SK-N-SH (cell line): ENCODE data around the gene GPR146. TPM values are rescaled to one million over a fixed set of nuclear protein-coding genes. Genes with fewer than 3 reads are reported as not detected.

Experiments used
- CTCF ChIA-PET: fragments of 300-600, 350-600 bp; formaldehyde crosslinking; extraction: SDS; loops from one replicate; lab custom pipeline; 2021; lab: Yijun Ruan, JAX
- POLR2A ChIA-PET: fragments of 350-600 bp; sonication (Branson Sonifier 250); formaldehyde crosslinking; extraction: SDS; loops from one replicate; lab custom pipeline; 2020; ENCODE audit warnings: antibody characterized with exemption, inconsistent platforms; lab: Yijun Ruan, JAX
- DNase-seq: peaks from one replicate; pipeline ENCODE4 v3.0.0; 2012
- H2AFZ ChIP-seq: fragments of 200-600 bp; sonication (generic); 2 replicates; pipeline ENCODE4 v1.8.1; 2016; ENCODE audit warnings: antibody characterized with exemption, mild to moderate bottlenecking, low read depth
- H3F3A ChIP-seq: fragments of 200-600 bp; sonication (generic); replicated peaks from 2 replicates; pipeline ENCODE3; 2016; ENCODE audit warnings: antibody characterized with exemption, mild to moderate bottlenecking; ENCODE audit not compliant: insufficient read depth
- H3K27ac ChIP-seq, 2 experiments: fragments of 200-500 bp in 1 of 2; fragments of 200-600 bp in 1 of 2; sonication (Bioruptor generic) in 1 of 2; sonication (generic), shearing (Covaris generic) in 1 of 2; 2 replicates each; pipeline versions ENCODE4 v1.5.1 to v1.6.1; 2014 to 2016; ENCODE audit warnings: low read depth in 2 of 2, inconsistent platforms in 1 of 2, low read length in 1 of 2, mild to moderate bottlenecking in 1 of 2, mixed read lengths in 1 of 2
- H3K27me3 ChIP-seq: fragments of 200-600 bp; sonication (generic), shearing (Covaris generic); 2 replicates; pipeline ENCODE4 v1.6.1; 2016; ENCODE audit warnings: mixed run types; ENCODE audit not compliant: insufficient read depth
- H3K36me3 ChIP-seq, 2 experiments: fragments of 200-500 bp in 1 of 2; fragments of 200-600 bp in 1 of 2; sonication (Bioruptor generic) in 1 of 2; sonication (generic) in 1 of 2; replicated peaks in 1 of 2; 2 replicates each; pipeline versions ENCODE3 to v1.5.1; 2014 to 2016; ENCODE audit warnings: low read length in 1 of 2, mild to moderate bottlenecking in 1 of 2; ENCODE audit not compliant: insufficient read depth in 2 of 2, control insufficient read depth in 1 of 2
- H3K4me1 ChIP-seq, 2 experiments: fragments of 200-500 bp in 1 of 2; fragments of 200-600 bp in 1 of 2; sonication (Bioruptor generic) in 1 of 2; sonication (generic), shearing (Covaris generic) in 1 of 2; 2 replicates each; pipeline versions ENCODE4 v1.5.1 to v1.6.1; 2014 to 2016; ENCODE audit warnings: low read depth in 1 of 2, low read length in 1 of 2, mixed run types in 1 of 2; ENCODE audit not compliant: insufficient read depth in 2 of 2, control insufficient read depth in 1 of 2
- H3K4me2 ChIP-seq: fragments of 200-600 bp; sonication (generic), shearing (Covaris generic); 2 replicates; pipeline ENCODE4 v1.6.1; 2017; ENCODE audit warnings: mixed run types
- H3K4me3 ChIP-seq, 2 experiments: fragments of 200-500 bp in 1 of 2; fragments of 200-600 bp in 1 of 2; sonication (Bioruptor generic) in 1 of 2; sonication (generic), shearing (Covaris generic) in 1 of 2; 2 replicates each; pipeline versions ENCODE4 v1.5.1 to v1.8.1; 2014 to 2016; ENCODE audit warnings: low read depth in 2 of 2, inconsistent platforms in 1 of 2, low read length in 1 of 2, mild to moderate bottlenecking in 1 of 2, mixed read lengths in 1 of 2, moderate library complexity in 1 of 2
- H3K79me2 ChIP-seq: fragments of 200-600 bp; sonication (generic); 2 replicates; pipeline ENCODE4 v1.8.1; 2017; ENCODE audit warnings: mild to moderate bottlenecking; ENCODE audit not compliant: insufficient read depth
- H3K9ac ChIP-seq: fragments of 200-600 bp; sonication (generic); 2 replicates; pipeline ENCODE4 v1.6.1; 2017; ENCODE audit warnings: mixed run types
- H3K9me2 ChIP-seq: fragments of 200-600 bp; sonication (generic); 2 replicates; pipeline ENCODE4 v1.6.1; 2017; ENCODE audit warnings: mixed run types
- H3K9me3 ChIP-seq: fragments of 200-600 bp; sonication (generic); 2 replicates; pipeline ENCODE4 v1.6.1; 2017; ENCODE audit warnings: mixed run types, mild to moderate bottlenecking, moderate library complexity
- H4K20me1 ChIP-seq: fragments of 200-600 bp; sonication (generic); 2 replicates; pipeline ENCODE4 v1.6.1; 2017; ENCODE audit warnings: mild to moderate bottlenecking, mixed run types; ENCODE audit not compliant: insufficient read depth
- EP300 ChIP-seq, 2 experiments: IDR thresholded peaks; 2 replicates each; pipeline versions ENCODE4 v1.4.0 to v1.6.1; 2012; ENCODE audit warnings: borderline replicate concordance in 1 of 2, low read depth in 1 of 2, low read length in 1 of 2
- FOSL2 ChIP-seq: IDR thresholded peaks from 2 replicates; pipeline ENCODE4 v1.4.0; 2012; ENCODE audit warnings: low read depth, mild to moderate bottlenecking, moderate library complexity, borderline replicate concordance
- GATA2 ChIP-seq: sonication (generic); formaldehyde crosslinking; IDR thresholded peaks from 2 replicates; pipeline ENCODE4 v1.5.0; 2020; ENCODE audit warnings: mild to moderate bottlenecking, missing genetic modification reagents
- MXI1 ChIP-seq: IDR thresholded peaks from 2 replicates; pipeline ENCODE4 v1.6.1; 2012; ENCODE audit warnings: mild to moderate bottlenecking, low read depth, low read length, improper control_type of control experiment
- YY1 ChIP-seq: IDR thresholded peaks from 2 replicates; pipeline ENCODE4 v1.4.0; 2012; ENCODE audit warnings: low read depth, mild to moderate bottlenecking
- ZBTB33 ChIP-seq: IDR thresholded peaks from 2 replicates; pipeline ENCODE4 v1.4.0; 2012; ENCODE audit warnings: low read depth, borderline replicate concordance
- WGBS: methylation state at CpG from one replicate; pipeline ENCODE4 v1.1.6; 2017; ENCODE audit warnings: low lambda C conversion rate; 5-methylcytosine and 5-hydroxymethylcytosine counted together
- polyA plus RNA-seq, 3 experiments: library from polyadenylated mRNA; depleted of rRNA; stranded (reverse); fragments of >200 nt; gene quantifications; 2 replicates each; pipeline ENCODE4 v1.2.3, GENCODE V29; 2012

The GPR146 gene
- polyA plus RNA-seq, 1 of the 3 experiments (the other 2 are of a cell fraction) = 1.4 TPM

- H3F3A ChIP-seq = no peaks in the 10 kb centered on the region
- peaks cover 91% of the 10 kb centered on the region for H3K79me2 ChIP-seq
- ChIA-PET POLR2A (no interaction called here), CTCF (interaction anchor here (1.1 to 8.8 kb wide), 3 partner anchors 30 to 121 kb away, joined by 3 to 101 read pairs (median 3); partner anchors contain the start of gene GPER1)
- no peak overlapping the region for H3K4me2 ChIP-seq
- no peak overlapping the region for H2AFZ ChIP-seq
- no peaks in the 10 kb centered on the region for H3K27me3 ChIP-seq
- H3K4me3 ChIP-seq = no peak overlapping the region
- H3K4me1 ChIP-seq = peaks cover 3 to 6% of the 10 kb centered on the region in 2 experiments; a peak in 1 of 4 replicates
- H3K27ac ChIP-seq = no peak overlapping the region
- TF ChIP-seq GATA2 (CRISPR knock-in tag) = no peak
- TF ChIP-seq, all 33 proteins: peak for 0
- no peaks in the 10 kb centered on the region for H3K9me3 ChIP-seq
- 90% methylated on average over 42 of the region's 45 CpGs for WGBS
- peaks cover 97% of the 10 kb centered on the region for H4K20me1 ChIP-seq
- peaks cover 42 to 44% of the 10 kb centered on the region in 2 experiments for H3K36me3 ChIP-seq
- no peak for DNase-seq
- H3K9ac ChIP-seq = no peak overlapping the region
- H3K9me2 ChIP-seq = no peaks in the 10 kb centered on the region
Measured at GRCh38 chr7:1022801-1023465, 21.4 kb upstream of the GPR146 start.

- H4K20me1 ChIP-seq = peaks cover 84% of the 10 kb centered on the region
- ChIA-PET CTCF (interaction anchor here (0.6 to 8.8 kb wide), 6 partner anchors 20 to 119 kb away, joined by 3 to 101 read pairs (median 7); partner anchors contain the start of gene GPR146), POLR2A (no interaction called here)
- H3K36me3 ChIP-seq = peaks cover 36 to 38% of the 10 kb centered on the region in 2 experiments
- H3K9me3 ChIP-seq = no peaks in the 10 kb centered on the region
- 92% methylated on average over 13 of the region's 15 CpGs for WGBS
- no peaks in the 10 kb centered on the region for H3K27me3 ChIP-seq
- no peak overlapping the region for H2AFZ ChIP-seq
- TF ChIP-seq ZBTB33 (no peak), FOSL2 (no peak), YY1 (no peak), EP300 (IDR thresholded peaks at IDR 0.05; ENCODE audit: borderline replicate concordance in 1 of 2, low read depth in 1 of 2, low read length in 1 of 2) (no peak), MXI1 (no peak)
- no peak overlapping the region for H3K4me2 ChIP-seq
- no peak overlapping the region for H3K27ac ChIP-seq
- peaks cover 8% of the 10 kb centered on the region for H3F3A ChIP-seq
- H3K9ac ChIP-seq = no peak overlapping the region
- no peaks in the 10 kb centered on the region for H3K9me2 ChIP-seq
- no peak for DNase-seq
- no peak overlapping the region for H3K4me3 ChIP-seq
- H3K4me1 ChIP-seq = peaks cover 8 to 14% of the 10 kb centered on the region in 2 experiments; a peak in 3 of 4 replicates
- H3K79me2 ChIP-seq = peaks cover 85% of the 10 kb centered on the region
Measured at GRCh38 chr7:1024331-1024841, 20.0 kb upstream of the GPR146 start.
